SJSA1 (cell line): Measurements from ENCODE around the gene DEAF1. TPM values are rescaled to one million over a fixed set of nuclear protein-coding genes. Genes with fewer than 3 reads are reported as not detected.

Source experiments
- DNase-seq, 2 experiments: peaks; one replicate each; pipeline ENCODE4 v3.0.0-alpha.2; 2015 to 2020; ENCODE audit warnings: low spot score in 2 of 2, low read depth in 1 of 2
- H3K27ac ChIP-seq: fragments of 250-450 bp; sonication (Bioruptor Pico); 2 replicates; pipeline ENCODE4 v1.5.1; 2020; ENCODE audit warnings: mild to moderate bottlenecking, moderate library complexity
- H3K27me3 ChIP-seq: fragments of 250-450 bp; sonication (Bioruptor Pico); replicated peaks from 2 replicates; pipeline ENCODE4 v1.5.1; 2020; ENCODE audit warnings: mild to moderate bottlenecking, moderate library complexity
- H3K36me3 ChIP-seq: fragments of 250-450 bp; sonication (Bioruptor Pico); 2 replicates; pipeline ENCODE4 v1.5.1; 2020; ENCODE audit warnings: mild to moderate bottlenecking
- H3K4me1 ChIP-seq: fragments of 250-450 bp; sonication (Bioruptor Pico); replicated peaks from 2 replicates; pipeline ENCODE4 v1.6.1; 2021; ENCODE audit warnings: mild to moderate bottlenecking
- H3K4me3 ChIP-seq: fragments of 250-450 bp; sonication (Bioruptor Pico); 2 replicates; pipeline ENCODE4 v1.5.1; 2020; ENCODE audit warnings: mild to moderate bottlenecking
- H3K9me3 ChIP-seq: fragments of 250-450 bp; sonication (Bioruptor Pico); replicated peaks from 2 replicates; pipeline ENCODE4 v1.5.1; 2020; ENCODE audit warnings: mild to moderate bottlenecking
- total RNA-seq: library from RNA; depleted of rRNA; stranded (reverse); fragments of >200 nt; shearing (Covaris generic); gene quantifications from 2 replicates; pipeline ENCODE4 v1.2.3, GENCODE V29; 2014

The DEAF1 gene
- total RNA-seq, 1 experiment from 2014 or later = 8.0 TPM

DNA sequence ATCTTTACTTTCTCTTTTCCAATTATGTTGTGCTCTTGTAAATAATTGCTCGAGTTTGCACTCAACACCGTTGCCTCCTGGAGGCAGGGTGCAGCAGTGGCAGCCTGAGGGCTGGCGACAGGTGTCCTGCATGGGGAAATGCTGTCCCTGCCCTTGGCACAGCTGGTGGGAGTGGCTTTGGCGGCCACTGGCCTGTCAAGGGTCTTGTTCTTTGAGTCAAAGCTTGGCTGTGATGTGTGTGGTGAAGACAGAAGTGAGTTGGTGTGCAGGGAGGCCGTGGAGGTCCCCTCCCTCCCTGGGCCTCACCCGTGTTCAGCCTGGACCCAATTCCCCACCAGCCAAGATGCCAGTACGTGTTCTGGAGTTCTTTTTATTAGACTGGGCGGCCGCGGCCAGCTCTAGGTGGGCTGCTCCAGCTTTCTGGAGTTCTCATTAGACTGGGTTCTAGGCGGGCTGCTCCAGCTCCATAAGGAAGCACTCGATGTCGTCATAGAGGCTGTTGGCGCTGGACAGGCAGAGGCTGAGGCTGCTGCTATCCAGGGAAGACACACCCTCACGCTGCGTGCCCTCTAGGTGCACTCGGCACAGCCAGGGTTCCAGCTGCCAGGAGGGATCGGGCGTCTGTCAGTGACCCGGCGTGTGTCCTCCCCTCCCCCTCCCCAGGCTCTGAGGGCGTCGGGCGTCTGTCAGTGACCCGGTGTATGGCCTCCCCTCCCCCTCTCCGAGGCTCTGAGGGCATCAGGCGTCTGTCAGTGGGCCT lies 82.6 kb downstream of the DEAF1 start:
- H3K27me3 ChIP-seq = no peaks in the 10 kb centered on the region
- H3K4me1 ChIP-seq = peaks cover 8% of the 10 kb centered on the region
- no peak for DNase-seq
- no peak overlapping the region for H3K4me3 ChIP-seq
- H3K36me3 ChIP-seq = peaks cover 57% of the 10 kb centered on the region
- no peaks in the 10 kb centered on the region for H3K9me3 ChIP-seq
- no peak overlapping the region for H3K27ac ChIP-seq

- Histone ChIP-seq H3K4me3 (no peak overlapping the region), H3K9me3 (no peaks in the 10 kb centered on the region), H3K27me3 (no peaks in the 10 kb centered on the region), H3K36me3 (peaks cover 68% of the 10 kb centered on the region), H3K27ac (no peak overlapping the region), H3K4me1 (peaks cover 8% of the 10 kb centered on the region)
- DNase-seq = no peak
Observed at GRCh38 chr11:611001-611996, 83.7 kb downstream of the DEAF1 start.

- DNase-seq = no peak
- H3K36me3 ChIP-seq = peaks cover 71% of the 10 kb centered on the region
- no peaks in the 10 kb centered on the region for H3K27me3 ChIP-seq
- H3K27ac ChIP-seq = no peak overlapping the region
- H3K9me3 ChIP-seq = no peaks in the 10 kb centered on the region
- H3K4me1 ChIP-seq = peaks cover 4% of the 10 kb centered on the region
- H3K4me3 ChIP-seq = no peak overlapping the region
Observed at GRCh38 chr11:610146-610801, 84.7 kb downstream of the DEAF1 start.

DNA sequence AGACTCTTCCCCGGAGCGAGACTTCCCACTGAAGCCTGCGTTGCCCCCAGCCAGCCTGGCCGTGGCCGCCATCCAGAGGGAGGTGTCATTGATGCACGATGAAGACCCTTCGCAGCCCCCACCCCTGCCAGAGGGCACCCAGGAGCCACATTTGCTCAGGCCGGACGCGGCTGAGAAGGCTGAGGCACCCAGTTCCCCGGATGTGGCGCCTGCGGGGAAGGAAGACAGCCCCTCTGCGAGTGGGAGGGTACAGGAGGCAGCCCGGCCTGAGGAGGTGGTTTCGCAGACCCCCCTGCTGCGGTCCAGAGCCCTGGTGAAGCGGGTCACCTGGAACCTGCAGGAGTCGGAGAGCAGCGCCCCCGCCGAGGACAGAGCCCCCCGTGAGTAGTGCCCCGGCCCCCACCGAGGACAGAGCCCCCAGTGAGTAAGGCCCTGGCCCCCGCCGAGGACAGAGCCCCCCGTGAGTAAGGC lies 85.6 kb downstream of the DEAF1 start:
- no peaks in the 10 kb centered on the region for H3K27me3 ChIP-seq
- H3K4me3 ChIP-seq = no peak overlapping the region
- no peaks in the 10 kb centered on the region for H3K4me1 ChIP-seq
- no peak overlapping the region for H3K27ac ChIP-seq
- H3K9me3 ChIP-seq = no peaks in the 10 kb centered on the region
- no peak for DNase-seq
- peaks cover 72% of the 10 kb centered on the region for H3K36me3 ChIP-seq

DNA sequence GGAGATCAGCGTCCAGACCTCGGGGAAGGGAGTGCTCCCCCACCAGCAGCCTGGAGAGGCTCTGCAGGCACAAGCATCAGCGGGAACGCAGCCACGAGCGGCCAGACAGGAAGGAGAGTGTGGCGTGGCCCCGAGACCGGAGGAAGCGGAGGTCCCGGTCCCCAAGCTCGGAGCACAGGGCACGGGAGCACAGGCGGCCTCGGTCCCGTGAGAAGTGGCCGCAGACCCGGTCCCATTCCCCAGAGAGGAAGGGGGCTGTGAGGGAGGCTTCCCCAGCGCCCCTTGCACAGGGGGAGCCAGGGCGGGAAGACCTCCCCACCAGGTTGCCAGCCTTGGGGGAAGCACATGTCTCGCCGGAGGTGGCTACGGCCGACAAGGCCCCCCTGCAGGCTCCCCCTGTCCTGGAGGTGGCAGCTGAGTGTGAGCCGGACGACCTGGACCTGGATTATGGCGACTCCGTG lies 86.2 kb downstream of the DEAF1 start:
- no peaks in the 10 kb centered on the region for H3K4me1 ChIP-seq
- no peaks in the 10 kb centered on the region for H3K9me3 ChIP-seq
- H3K27ac ChIP-seq = no peak overlapping the region
- H3K4me3 ChIP-seq = no peak overlapping the region
- DNase-seq = no peak
- H3K36me3 ChIP-seq = peaks cover 72% of the 10 kb centered on the region
- no peaks in the 10 kb centered on the region for H3K27me3 ChIP-seq

- Histone ChIP-seq H3K36me3 (peaks cover 72% of the 10 kb centered on the region), H3K4me3 (no peak overlapping the region), H3K27me3 (no peaks in the 10 kb centered on the region), H3K4me1 (no peaks in the 10 kb centered on the region), H3K9me3 (no peaks in the 10 kb centered on the region), H3K27ac (no peak overlapping the region)
- DNase-seq = no peak
Observed at GRCh38 chr11:607971-608659, 86.9 kb downstream of the DEAF1 start.

GRCh38 chr11:607020-607780 lies 87.8 kb downstream of the DEAF1 start:
- Histone ChIP-seq H3K27ac (no peak overlapping the region), H3K9me3 (no peaks in the 10 kb centered on the region), H3K4me1 (no peaks in the 10 kb centered on the region), H3K27me3 (no peaks in the 10 kb centered on the region), H3K4me3 (no peak overlapping the region), H3K36me3 (peaks cover 68% of the 10 kb centered on the region)
- no peak for DNase-seq

GRCh38 chr11:606245-606644 lies 88.8 kb downstream of the DEAF1 start:
- peaks cover 69% of the 10 kb centered on the region for H3K36me3 ChIP-seq
- DNase-seq = no peak
- no peaks in the 10 kb centered on the region for H3K9me3 ChIP-seq
- no peak overlapping the region for H3K27ac ChIP-seq
- no peaks in the 10 kb centered on the region for H3K4me1 ChIP-seq
- no peak overlapping the region for H3K4me3 ChIP-seq
- no peaks in the 10 kb centered on the region for H3K27me3 ChIP-seq

GRCh38 chr11:605286-606129 lies 89.5 kb downstream of the DEAF1 start:
- Histone ChIP-seq H3K27ac (no peak overlapping the region), H3K4me1 (no peaks in the 10 kb centered on the region), H3K4me3 (no peak overlapping the region), H3K9me3 (no peaks in the 10 kb centered on the region), H3K27me3 (no peaks in the 10 kb centered on the region), H3K36me3 (peaks cover 62% of the 10 kb centered on the region)
- no peak for DNase-seq

GRCh38 chr11:603154-603553 lies 91.9 kb downstream of the DEAF1 start:
- Histone ChIP-seq H3K36me3 (peaks cover 49% of the 10 kb centered on the region), H3K4me1 (no peaks in the 10 kb centered on the region), H3K27me3 (no peaks in the 10 kb centered on the region), H3K9me3 (no peaks in the 10 kb centered on the region), H3K27ac (no peak overlapping the region), H3K4me3 (no peak overlapping the region)
- no peak for DNase-seq

GRCh38 chr11:601573-602245 lies 93.3 kb downstream of the DEAF1 start:
- no peak overlapping the region for H3K27ac ChIP-seq
- no peak overlapping the region for H3K4me3 ChIP-seq
- no peaks in the 10 kb centered on the region for H3K27me3 ChIP-seq
- H3K36me3 ChIP-seq = peaks cover 41% of the 10 kb centered on the region
- no peaks in the 10 kb centered on the region for H3K9me3 ChIP-seq
- no peaks in the 10 kb centered on the region for H3K4me1 ChIP-seq
- no peak for DNase-seq
